Neural progenitor cell (in vitro differentiated cells): ENCODE results near the gene KDELR1. TPM values are rescaled to one million over a fixed set of nuclear protein-coding genes. Genes with fewer than 3 reads are reported as not detected.

Experiments used
- DNase-seq: peaks from one replicate; pipeline ENCODE4 v3.0.0-alpha.2; 2016; ENCODE audit warnings: low spot score
- H2AFZ ChIP-seq: fragments of 200-600 bp; sonication (generic); replicated peaks from 2 replicates; pipeline ENCODE4 v1.6.1; 2016; ENCODE audit warnings: antibody characterized with exemption
- H3F3A ChIP-seq: fragments of 200-600 bp; sonication (generic); 2 replicates; pipeline ENCODE4 v1.6.1; 2016; ENCODE audit warnings: antibody characterized with exemption, low read depth
- H3K27ac ChIP-seq: fragments of 200-600 bp; sonication (generic); 2 replicates; pipeline ENCODE4 v1.5.1; 2016; ENCODE audit warnings: mild to moderate bottlenecking
- H3K27me3 ChIP-seq: fragments of 200-600 bp; sonication (generic); 2 replicates; pipeline ENCODE4 v1.6.1; 2016; ENCODE audit warnings: mild to moderate bottlenecking, moderate library complexity
- H3K36me3 ChIP-seq: fragments of 200-600 bp; sonication (generic); 2 replicates; pipeline ENCODE4 v1.5.1; 2016
- H3K4me1 ChIP-seq: fragments of 200-600 bp; sonication (generic); 2 replicates; pipeline ENCODE4 v1.6.1; 2016; ENCODE audit warnings: mixed run types
- H3K4me2 ChIP-seq: fragments of 200-600 bp; sonication (generic); 2 replicates; pipeline ENCODE4 v1.6.1; 2016
- H3K4me3 ChIP-seq: fragments of 200-600 bp; sonication (generic); 2 replicates; pipeline ENCODE4 v1.5.1; 2016
- H3K79me2 ChIP-seq: fragments of 200-600 bp; sonication (generic); 2 replicates; pipeline ENCODE4 v1.6.1; 2016; ENCODE audit warnings: low read depth
- H3K9ac ChIP-seq: fragments of 200-600 bp; sonication (generic); 2 replicates; pipeline ENCODE4 v1.6.1; 2016
- H3K9me3 ChIP-seq: fragments of 200-600 bp; sonication (generic); 2 replicates; pipeline ENCODE4 v1.5.1; 2016; ENCODE audit warnings: low read depth
- H4K20me1 ChIP-seq: fragments of 200-600 bp; sonication (generic); 2 replicates; pipeline ENCODE4 v1.6.1; 2016; ENCODE audit warnings: low read depth
- H3K27ac Mint-ChIP-seq: 3 replicates; pipeline ENCODE4 v1.8.0; 2021; ENCODE audit warnings: mixed read lengths
- H3K27me3 Mint-ChIP-seq: 2 replicates; pipeline ENCODE4 v1.8.0; 2022; ENCODE audit warnings: low read depth, mild to moderate bottlenecking, inconsistent platforms, moderate library complexity, mixed read lengths; ENCODE audit not compliant: insufficient read depth
- H3K36me3 Mint-ChIP-seq: 3 replicates; pipeline ENCODE4 v1.8.0; 2021; ENCODE audit warnings: mixed read lengths
- H3K4me1 Mint-ChIP-seq: 3 replicates; pipeline ENCODE4 v1.8.0; 2021; ENCODE audit warnings: mixed read lengths
- H3K4me3 Mint-ChIP-seq: 3 replicates; pipeline ENCODE4 v1.8.0; 2021; ENCODE audit warnings: mild to moderate bottlenecking, moderate library complexity, mixed read lengths
- H3K9me3 Mint-ChIP-seq: 3 replicates; pipeline ENCODE4 v1.8.0; 2020; ENCODE audit warnings: mixed read lengths
- EZH2 ChIP-seq: fragments of 200-600 bp; sonication (generic); IDR thresholded peaks from 2 replicates; pipeline ENCODE4 v1.6.1; 2017; ENCODE audit warnings: antibody characterized with exemption, mild to moderate bottlenecking, moderate library complexity
- EZH2phosphoT487 ChIP-seq: fragments of 200-600 bp; sonication (generic); IDR thresholded peaks from 2 replicates; pipeline ENCODE4 v1.6.1; 2017; ENCODE audit warnings: antibody characterized with exemption
- total RNA-seq: library from RNA; depleted of rRNA; stranded (reverse); fragments of >200 nt; gene quantifications from 2 replicates; pipeline ENCODE4 v1.2.3, GENCODE V29; 2015; ENCODE audit warnings: low replicate concordance
- TF ChIP-seq, protein P1 (sequence below): fragments of 200-600 bp; sonication (generic); IDR thresholded peaks from 2 replicates; pipeline ENCODE4 v1.5.1; 2017; ENCODE audit warnings: antibody characterized with exemption, mild to moderate bottlenecking

KDELR1 gene
- total RNA-seq, 1 donor from 2014 or later = 106 TPM

GRCh38 chr19:48419158-48419920, 28.0 kb upstream of the KDELR1 start:
- peak overlapping the region; percentile 81 for H3K27ac Mint-ChIP-seq
- Histone ChIP-seq H3K9ac (no peak overlapping the region), H3K4me2 (no peak overlapping the region), H3K4me3 (no peak overlapping the region), H3K79me2 (no peaks in the 10 kb centered on the region), H3K9me3 (no peaks in the 10 kb centered on the region), H3K27me3 (peaks cover 10% of the 10 kb centered on the region), H3K27ac (no peak overlapping the region), H3K4me1 (no peaks in the 10 kb centered on the region), H2AFZ (no peak overlapping the region), H4K20me1 (no peaks in the 10 kb centered on the region), H3K36me3 (no peaks in the 10 kb centered on the region), H3F3A (peaks cover 9% of the 10 kb centered on the region)
- H3K36me3 Mint-ChIP-seq = no peaks in the 10 kb centered on the region
- H3K4me3 Mint-ChIP-seq = peak overlapping the region; percentile 67
- DNase-seq = peak; percentile 85
- no peak for TF ChIP-seq EZH2
- no peak for TF ChIP-seq EZH2phosphoT487
- TF ChIP-seq, protein P1, sequence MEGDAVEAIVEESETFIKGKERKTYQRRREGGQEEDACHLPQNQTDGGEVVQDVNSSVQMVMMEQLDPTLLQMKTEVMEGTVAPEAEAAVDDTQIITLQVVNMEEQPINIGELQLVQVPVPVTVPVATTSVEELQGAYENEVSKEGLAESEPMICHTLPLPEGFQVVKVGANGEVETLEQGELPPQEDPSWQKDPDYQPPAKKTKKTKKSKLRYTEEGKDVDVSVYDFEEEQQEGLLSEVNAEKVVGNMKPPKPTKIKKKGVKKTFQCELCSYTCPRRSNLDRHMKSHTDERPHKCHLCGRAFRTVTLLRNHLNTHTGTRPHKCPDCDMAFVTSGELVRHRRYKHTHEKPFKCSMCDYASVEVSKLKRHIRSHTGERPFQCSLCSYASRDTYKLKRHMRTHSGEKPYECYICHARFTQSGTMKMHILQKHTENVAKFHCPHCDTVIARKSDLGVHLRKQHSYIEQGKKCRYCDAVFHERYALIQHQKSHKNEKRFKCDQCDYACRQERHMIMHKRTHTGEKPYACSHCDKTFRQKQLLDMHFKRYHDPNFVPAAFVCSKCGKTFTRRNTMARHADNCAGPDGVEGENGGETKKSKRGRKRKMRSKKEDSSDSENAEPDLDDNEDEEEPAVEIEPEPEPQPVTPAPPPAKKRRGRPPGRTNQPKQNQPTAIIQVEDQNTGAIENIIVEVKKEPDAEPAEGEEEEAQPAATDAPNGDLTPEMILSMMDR = no peak
- no peaks in the 10 kb centered on the region for H3K9me3 Mint-ChIP-seq
- peaks cover 31% of the 10 kb centered on the region for H3K4me1 Mint-ChIP-seq
- peaks cover 14% of the 10 kb centered on the region for H3K27me3 Mint-ChIP-seq

GRCh38 chr19:48418317-48419064, 27.1 kb upstream of the KDELR1 start:
- no peaks in the 10 kb centered on the region for H4K20me1 ChIP-seq
- H3F3A ChIP-seq = peaks cover 15% of the 10 kb centered on the region
- no peak for DNase-seq
- no peak overlapping the region for H3K27ac ChIP-seq
- H3K79me2 ChIP-seq = no peaks in the 10 kb centered on the region
- Mint-ChIP-seq H3K27me3 (peaks cover 15% of the 10 kb centered on the region), H3K27ac (peak overlapping the region; percentile 81), H3K9me3 (no peaks in the 10 kb centered on the region), H3K4me1 (peaks cover 37% of the 10 kb centered on the region), H3K4me3 (no peak overlapping the region), H3K36me3 (no peaks in the 10 kb centered on the region)
- H3K9ac ChIP-seq = no peak overlapping the region
- H2AFZ ChIP-seq = no peak overlapping the region
- no peak overlapping the region for H3K4me2 ChIP-seq
- no peak overlapping the region for H3K4me3 ChIP-seq
- no peaks in the 10 kb centered on the region for H3K4me1 ChIP-seq
- no peaks in the 10 kb centered on the region for H3K36me3 ChIP-seq
- no peaks in the 10 kb centered on the region for H3K9me3 ChIP-seq
- TF ChIP-seq EZH2phosphoT487 (no peak), EZH2 (no peak)
- TF ChIP-seq, protein P1 = no peak
- peaks cover 15% of the 10 kb centered on the region for H3K27me3 ChIP-seq

GRCh38 chr19:48417421-48417820, 26.1 kb upstream of the KDELR1 start:
- H3K27me3 Mint-ChIP-seq = peaks cover 14% of the 10 kb centered on the region
- no peaks in the 10 kb centered on the region for H3K9me3 ChIP-seq
- no peaks in the 10 kb centered on the region for H3K4me1 ChIP-seq
- no peak overlapping the region for H2AFZ ChIP-seq
- no peak overlapping the region for H3K4me3 ChIP-seq
- no peaks in the 10 kb centered on the region for H3K9me3 Mint-ChIP-seq
- no peak for DNase-seq
- H3K36me3 Mint-ChIP-seq = no peaks in the 10 kb centered on the region
- no peaks in the 10 kb centered on the region for H4K20me1 ChIP-seq
- H3K79me2 ChIP-seq = no peaks in the 10 kb centered on the region
- no peak overlapping the region for H3K9ac ChIP-seq
- H3K36me3 ChIP-seq = no peaks in the 10 kb centered on the region
- H3K27ac ChIP-seq = no peak overlapping the region
- H3F3A ChIP-seq = peaks cover 15% of the 10 kb centered on the region
- H3K4me2 ChIP-seq = no peak overlapping the region
- peaks cover 15% of the 10 kb centered on the region for H3K27me3 ChIP-seq
- H3K27ac Mint-ChIP-seq = no peak overlapping the region
- H3K4me3 Mint-ChIP-seq = peak overlapping the region; percentile 46
- TF ChIP-seq, protein P1 = no peak
- TF ChIP-seq EZH2 = no peak
- no peak for TF ChIP-seq EZH2phosphoT487
- peaks cover 37% of the 10 kb centered on the region for H3K4me1 Mint-ChIP-seq
